GM18498 (cell line): ENCODE results near the gene NDST1.

ENCODE experiments used
- ATAC-seq: cut with Tn5 transposase; IDR thresholded peaks from one replicate; pipeline ENCODE4 v1.9.1; 2021; ENCODE audit warnings: mild to moderate bottlenecking, moderate library complexity; ENCODE audit not compliant: unreplicated experiment

The NDST1 gene

DNA sequence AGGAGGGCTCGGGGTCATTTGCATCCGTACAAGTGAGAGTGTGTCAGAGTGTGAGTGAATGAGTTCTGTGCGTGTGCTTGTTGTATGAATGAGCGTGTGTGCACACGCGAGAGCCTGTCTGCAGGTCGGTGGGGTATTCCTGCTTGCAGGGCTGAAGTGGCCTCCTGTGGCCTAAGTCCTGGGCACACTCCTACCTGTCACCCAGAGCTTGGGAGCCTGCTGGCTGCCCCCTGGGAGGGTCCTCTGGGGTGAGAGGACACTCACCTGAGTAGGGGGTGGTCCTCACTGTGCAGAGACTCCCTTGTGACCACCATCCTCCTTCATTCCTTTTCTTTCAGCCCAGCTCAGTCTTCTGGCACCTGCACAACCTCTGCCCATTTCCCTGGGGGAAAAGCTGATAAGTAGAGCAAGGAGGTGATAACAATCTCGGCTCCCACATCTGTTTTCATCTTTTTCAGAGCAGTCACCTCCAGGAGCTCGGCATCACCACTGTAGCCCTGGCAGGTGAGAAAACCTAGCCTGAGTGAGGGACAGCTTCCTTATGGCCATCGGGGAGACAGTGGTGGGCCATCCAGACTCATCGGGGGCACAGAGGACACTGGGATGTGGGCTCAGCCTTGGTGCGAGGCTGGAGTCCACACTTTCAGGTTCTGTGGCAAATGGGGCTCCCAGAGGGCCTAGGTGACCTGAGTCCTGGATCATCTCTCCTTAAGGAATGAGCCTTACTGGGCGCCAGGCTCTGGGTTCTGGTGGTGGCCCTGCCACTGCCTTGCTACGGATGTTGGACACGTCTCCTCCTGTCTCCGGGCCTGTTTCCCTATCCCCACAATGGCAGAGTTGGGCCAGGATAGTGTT is 93.8 kb downstream of the NDST1 start:
- ATAC-seq, result no peak

DNA sequence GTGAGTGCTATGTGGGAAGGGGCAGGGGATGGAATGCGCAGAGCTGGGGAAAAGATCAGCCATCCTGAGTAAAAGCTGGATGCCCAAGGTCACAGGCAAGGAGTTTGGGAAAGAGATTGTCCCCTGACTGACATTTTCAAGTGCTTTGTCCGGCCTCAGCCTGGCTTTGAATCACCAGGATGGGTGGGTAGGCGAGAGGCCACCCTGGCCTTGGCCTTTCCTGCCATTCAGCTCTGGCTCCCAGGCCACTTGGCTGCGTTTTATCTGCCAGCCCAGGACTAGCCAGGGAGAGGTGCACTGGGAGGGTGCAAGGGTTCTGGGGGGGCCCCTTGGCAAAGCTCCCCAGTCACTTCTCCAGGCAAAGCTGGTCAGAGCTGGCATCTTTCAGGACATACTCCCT is 95.1 kb downstream of the NDST1 start:
- ATAC-seq, result no peak

DNA sequence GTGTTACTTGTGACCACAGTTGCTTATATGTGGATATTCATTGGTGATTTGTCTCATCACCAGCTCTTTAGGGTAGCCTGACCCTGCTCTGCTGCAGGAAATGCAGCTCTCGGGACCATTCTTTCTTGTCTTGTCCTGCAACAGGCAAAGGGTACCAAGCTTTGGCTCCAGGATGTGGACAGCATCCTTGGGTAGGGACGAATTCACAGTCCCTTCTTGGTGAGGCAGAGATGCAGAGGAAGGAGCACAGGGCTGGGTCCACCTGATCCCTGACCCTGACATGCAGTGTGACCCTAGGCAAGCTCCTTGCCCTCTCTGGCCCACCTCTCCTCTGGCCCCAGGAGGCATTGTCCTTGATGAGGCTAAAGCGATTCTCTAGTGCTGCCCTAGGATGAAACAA is 95.6 kb downstream of the NDST1 start:
- ATAC-seq, result no peak

DNA sequence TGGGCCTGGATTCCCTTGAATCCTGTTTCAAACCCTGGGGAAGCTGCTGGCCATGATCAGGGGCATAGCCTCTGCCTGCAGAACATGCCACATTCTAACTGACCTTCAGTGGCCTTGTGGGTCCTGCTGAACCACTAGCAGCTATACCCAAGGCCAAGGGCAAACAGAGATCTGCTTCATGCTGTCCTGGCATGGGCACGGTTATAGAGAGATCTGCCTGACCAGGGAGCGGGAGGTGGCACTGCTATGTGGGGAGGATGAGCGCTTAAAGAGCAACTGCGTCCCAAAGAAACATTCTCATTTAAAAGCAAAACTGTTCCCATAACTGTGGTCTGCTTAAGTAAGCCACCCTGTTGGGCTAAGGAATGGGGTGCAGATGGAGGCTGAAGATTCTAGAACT is 96.1 kb downstream of the NDST1 start:
- ATAC-seq, result no peak

DNA sequence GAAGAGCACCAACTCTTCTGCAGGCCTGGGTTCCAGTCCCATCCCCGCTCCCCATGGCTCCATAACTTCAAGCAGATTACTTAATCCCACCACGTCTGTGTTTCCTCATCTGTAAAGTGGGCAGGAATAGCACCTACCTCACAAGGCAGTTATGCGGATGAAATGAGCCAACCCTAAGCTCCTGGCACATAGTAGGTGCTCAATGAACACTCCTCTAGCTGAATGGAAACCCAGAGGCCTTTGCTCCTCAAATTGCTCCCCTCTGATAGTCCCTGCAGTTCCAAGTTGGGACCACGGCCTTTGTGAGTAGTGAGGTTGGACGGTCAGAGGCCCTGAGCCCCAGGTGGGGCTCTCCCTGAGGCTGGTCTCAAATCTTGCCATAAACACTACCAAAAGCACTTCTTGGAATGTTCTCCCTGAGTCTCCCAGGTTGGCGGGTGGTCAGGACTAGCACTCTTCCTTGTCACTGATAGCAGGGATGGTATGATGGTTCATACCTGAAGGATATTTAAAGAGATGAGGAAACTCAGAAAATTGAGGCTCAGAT is 97.0 kb downstream of the NDST1 start:
- ATAC-seq, result no peak

DNA sequence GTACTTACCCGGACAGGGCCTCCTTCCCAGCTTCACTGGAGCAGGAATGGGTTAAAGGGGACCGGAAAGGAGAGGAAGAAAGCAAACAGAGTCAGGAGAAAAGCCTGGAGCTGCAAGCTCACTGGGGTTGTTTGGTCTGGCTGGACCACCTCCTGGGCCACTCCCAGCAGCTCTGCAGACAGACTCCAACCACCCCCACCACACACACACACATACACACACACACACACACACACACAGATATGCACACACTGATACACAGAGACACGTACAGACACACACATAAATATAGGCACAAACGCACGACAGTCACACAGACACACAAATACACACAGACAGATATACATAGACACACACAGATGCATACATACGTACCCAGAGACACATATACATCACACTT is 97.6 kb downstream of the NDST1 start:
- no peak for ATAC-seq

DNA sequence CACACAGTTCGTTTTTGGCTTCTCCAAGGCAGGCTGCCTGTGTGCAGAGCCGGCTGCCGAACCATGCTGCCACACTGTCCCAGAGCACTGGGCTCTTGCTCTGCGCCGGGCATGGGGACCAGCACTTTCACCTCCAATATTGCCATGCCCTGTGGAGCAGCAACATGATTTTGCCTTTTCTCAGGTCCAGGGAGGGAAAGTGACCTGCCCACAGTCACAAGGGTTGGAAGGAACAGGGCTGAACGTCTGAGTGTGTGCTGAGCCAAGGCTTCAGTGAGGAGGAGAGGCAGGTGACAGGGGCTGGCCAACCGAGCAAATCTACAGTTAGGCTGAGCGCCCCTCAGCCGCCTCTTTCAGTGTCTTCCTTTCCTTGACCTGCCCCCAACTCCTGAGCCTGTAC is 98.5 kb downstream of the NDST1 start:
- ATAC-seq, result no peak

DNA sequence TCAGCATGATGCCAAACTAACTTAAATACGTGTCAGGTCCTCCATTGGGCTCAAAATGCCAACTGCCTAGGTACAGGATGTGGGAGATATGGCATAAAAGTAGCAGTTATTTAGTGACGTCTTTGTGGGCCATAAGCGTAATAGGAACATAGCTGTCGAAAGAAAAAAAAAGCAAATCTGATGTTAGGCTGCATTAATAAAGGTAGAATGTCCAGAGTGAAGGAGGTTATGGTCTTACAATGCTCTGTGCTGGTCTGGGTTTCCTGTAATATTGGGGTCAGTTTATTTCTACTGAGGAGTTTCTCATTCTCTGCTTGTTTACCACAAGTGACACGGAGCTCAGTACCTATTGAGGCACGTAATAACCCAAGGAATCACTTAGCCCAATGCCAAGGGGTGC is 99.2 kb downstream of the NDST1 start:
- ATAC-seq, result no peak
